Measurements from ENCODE around the gene WNK2.
A peak's percentile ranks its signal among the peaks of the same experiment; 100 is the strongest.
"Not testable (repeated sequence)": the region's sequence is repeated elsewhere in the genome, so short reads cannot be mapped to it uniquely, and the experiment has no call there.

Gene WNK2

DNA sequence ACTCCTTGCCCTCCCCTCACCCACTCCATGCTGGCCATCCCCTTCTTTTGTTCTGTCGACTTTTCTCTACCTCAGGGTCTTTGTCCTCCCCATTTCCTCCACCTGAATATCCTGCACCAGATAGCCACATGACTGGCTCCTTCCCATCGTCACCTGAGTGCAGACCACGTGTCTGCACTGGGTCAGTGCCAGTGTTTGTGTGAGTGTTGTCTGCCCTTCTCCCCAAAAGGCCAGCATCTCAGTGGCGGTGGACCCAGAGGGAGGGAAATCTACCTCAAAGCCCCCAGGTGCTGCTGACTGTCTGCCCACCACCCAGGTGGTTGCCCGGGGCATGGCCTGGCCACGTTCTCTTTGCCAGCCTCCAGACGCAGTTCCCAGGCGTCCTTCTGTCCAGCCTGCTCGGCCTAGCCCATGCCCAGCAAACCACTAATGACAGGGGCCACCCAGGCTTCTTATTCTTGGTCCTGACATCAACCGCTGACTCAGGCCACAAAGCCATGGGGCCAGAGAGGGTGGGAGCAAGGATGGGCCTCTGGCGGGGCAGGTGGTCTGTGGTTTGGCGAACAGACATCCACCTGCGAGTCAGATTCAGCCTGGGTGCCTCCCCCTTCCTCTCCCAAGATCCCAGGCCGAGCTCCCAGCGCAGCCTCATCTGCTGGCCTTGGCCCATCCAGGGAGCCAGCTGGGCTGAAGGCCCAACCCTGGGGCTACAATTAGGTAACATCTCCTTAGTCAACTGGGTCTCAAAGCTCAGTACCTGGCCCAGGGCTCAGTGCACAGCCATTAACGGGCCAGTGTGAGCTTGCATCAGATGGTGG, 44.4 kb upstream of the WNK2 start:
- DNase-seq (ENCODE audit: low spot score), result peak; percentile 44
- ChIA-PET CTCF (interaction anchor here (1.4 to 3.2 kb wide), 2 partner anchors 30 to 136 kb away, joined by 4 to 21 read pairs; no protein-coding TSS in a partner anchor), POLR2A (ENCODE audit: low non-redundant PET) (interaction anchor here (0.9 kb wide), 1 partner anchor 48 kb away, joined by 3 read pairs; no protein-coding TSS in a partner anchor)
- peak overlapping the region; percentile 85 for H3K27ac ChIP-seq
- TF ChIP-seq, protein P1, sequence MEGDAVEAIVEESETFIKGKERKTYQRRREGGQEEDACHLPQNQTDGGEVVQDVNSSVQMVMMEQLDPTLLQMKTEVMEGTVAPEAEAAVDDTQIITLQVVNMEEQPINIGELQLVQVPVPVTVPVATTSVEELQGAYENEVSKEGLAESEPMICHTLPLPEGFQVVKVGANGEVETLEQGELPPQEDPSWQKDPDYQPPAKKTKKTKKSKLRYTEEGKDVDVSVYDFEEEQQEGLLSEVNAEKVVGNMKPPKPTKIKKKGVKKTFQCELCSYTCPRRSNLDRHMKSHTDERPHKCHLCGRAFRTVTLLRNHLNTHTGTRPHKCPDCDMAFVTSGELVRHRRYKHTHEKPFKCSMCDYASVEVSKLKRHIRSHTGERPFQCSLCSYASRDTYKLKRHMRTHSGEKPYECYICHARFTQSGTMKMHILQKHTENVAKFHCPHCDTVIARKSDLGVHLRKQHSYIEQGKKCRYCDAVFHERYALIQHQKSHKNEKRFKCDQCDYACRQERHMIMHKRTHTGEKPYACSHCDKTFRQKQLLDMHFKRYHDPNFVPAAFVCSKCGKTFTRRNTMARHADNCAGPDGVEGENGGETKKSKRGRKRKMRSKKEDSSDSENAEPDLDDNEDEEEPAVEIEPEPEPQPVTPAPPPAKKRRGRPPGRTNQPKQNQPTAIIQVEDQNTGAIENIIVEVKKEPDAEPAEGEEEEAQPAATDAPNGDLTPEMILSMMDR (conservative IDR thresholded peaks at IDR 0.05; ENCODE audit: low read depth), result no peak

- TF ChIP-seq, protein P1 (conservative IDR thresholded peaks at IDR 0.05; ENCODE audit: low read depth), result no peak
- ChIA-PET CTCF (interaction anchor here (1.3 to 3.2 kb wide), 2 partner anchors 12 to 33 kb away, joined by 7 to 21 read pairs; no protein-coding TSS in a partner anchor), POLR2A (ENCODE audit: low non-redundant PET) (no interaction called here)
- peak overlapping the region; percentile 85 for H3K27ac ChIP-seq
- DNase-seq (ENCODE audit: low spot score), result no peak
Measured at GRCh38 chr9:93141771-93142483, 42.0 kb upstream of the WNK2 start.

- H3K27ac ChIP-seq, result peak overlapping the region; percentile 85
- POLR2A ChIA-PET (ENCODE audit: low non-redundant PET), result no interaction called here
- TF ChIP-seq, protein P1 (conservative IDR thresholded peaks at IDR 0.05; ENCODE audit: low read depth), result no peak
- no peak for DNase-seq (ENCODE audit: low spot score)
- CTCF ChIA-PET, result interaction anchor here (0.5 to 0.7 kb wide), 5 partner anchors 10 to 486 kb away, joined by 3 to 4 read pairs (median 3); no protein-coding TSS in a partner anchor
Measured at GRCh38 chr9:93143830-93144530, 40.0 kb upstream of the WNK2 start.

- POLR2A ChIA-PET (ENCODE audit: low non-redundant PET), result interaction anchor here (0.6 kb wide), 1 partner anchor 141 kb away, joined by 3 read pairs; no protein-coding TSS in a partner anchor
- DNase-seq (ENCODE audit: low spot score); H3K27ac ChIP-seq: not testable (repeated sequence)
- CTCF ChIA-PET, result interaction anchor here (0.6 kb wide), 1 partner anchor 37 kb away, joined by 3 read pairs; no protein-coding TSS in a partner anchor
Measured at GRCh38 chr9:93146696-93147095, 37.2 kb upstream of the WNK2 start.

GRCh38 chr9:93147632-93148031, 36.3 kb upstream of the WNK2 start:
- CTCF ChIA-PET, result no interaction called here
- DNase-seq (ENCODE audit: low spot score), result no peak
- POLR2A ChIA-PET (ENCODE audit: low non-redundant PET), result no interaction called here
- no peak overlapping the region for H3K27ac ChIP-seq
- TF ChIP-seq, protein P1 (conservative IDR thresholded peaks at IDR 0.05; ENCODE audit: low read depth), result no peak

DNA sequence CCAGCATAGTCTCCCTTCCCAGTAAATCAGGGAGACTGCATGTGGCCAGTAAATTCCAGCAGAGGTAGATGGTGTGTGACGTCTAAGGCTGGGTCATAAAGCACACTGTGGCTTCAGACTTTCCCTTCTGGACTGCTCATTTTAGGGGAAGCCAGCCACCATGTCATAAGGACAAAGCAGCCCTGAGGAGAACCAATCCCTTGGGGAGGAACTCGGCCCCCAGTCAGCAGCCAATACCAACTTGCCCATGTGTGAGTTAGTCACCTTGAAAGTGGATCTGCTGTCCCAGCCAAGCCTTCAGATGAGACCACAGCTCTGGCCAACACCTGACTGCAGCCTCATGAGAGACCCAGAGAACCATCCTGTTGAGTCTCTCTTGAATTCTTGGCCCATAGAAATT, 35.2 kb upstream of the WNK2 start:
- ChIA-PET CTCF (no interaction called here), POLR2A (ENCODE audit: low non-redundant PET) (no interaction called here)
- DNase-seq (ENCODE audit: low spot score), result no peak
- no peak overlapping the region for H3K27ac ChIP-seq
- TF ChIP-seq, protein P1 (conservative IDR thresholded peaks at IDR 0.05; ENCODE audit: low read depth), result no peak

Data from RWPE1 (cell line).